ENCODE data around the gene SARS2.

GRCh38 chr19:38917516-38917915 is 13.0 kb downstream of the SARS2 start:
- TF ChIP-seq CTCF (IDR thresholded peaks at IDR 0.05) (no peak), EP300 (IDR thresholded peaks at IDR 0.05) (no peak), POLR2A (IDR thresholded peaks at IDR 0.05) (no peak)

Data from tibial nerve (tissue), 4 donors.